Measurements from ENCODE around the gene PRKN. TPM values are rescaled to one million over a fixed set of nuclear protein-coding genes. Genes with fewer than 3 reads are reported as not detected.

PRKN gene
- total and polyA plus RNA-seq, 2 donors (not counting 3 experiments of a cell fraction or from before 2014, with no cell fraction given), result 0.06 TPM; not detected in 1

DNA sequence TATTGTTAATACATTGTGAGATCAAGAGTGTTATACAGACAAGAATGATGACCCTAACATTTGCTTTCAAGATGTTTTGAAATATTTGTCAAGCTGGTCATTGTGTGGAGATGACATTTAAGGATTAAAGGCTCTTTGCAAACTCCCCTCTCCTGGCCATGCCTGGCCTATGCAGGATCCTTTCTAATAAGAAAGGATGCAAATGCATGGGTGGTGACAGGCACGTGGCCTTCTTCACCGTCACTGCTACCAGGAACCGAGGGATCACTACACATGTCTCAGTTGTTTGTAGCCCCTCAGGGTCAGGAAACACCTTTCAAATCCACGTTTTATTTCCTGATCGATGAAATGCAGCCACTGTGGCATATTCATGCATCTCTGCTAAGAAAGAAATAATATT is 419.7 kb downstream of the PRKN start:
- Histone ChIP-seq H3K79me2 (ENCODE audit: control insufficient read depth, insufficient read depth, low read length) (no peaks in the 10 kb centered on the region), H3K4me2 (ENCODE audit: insufficient read depth, low read length) (no peak overlapping the region), H3K36me3 (ENCODE audit: control insufficient read depth in 2 of 2, extremely low read depth in 1 of 2, insufficient read depth in 2 of 2, low read length in 2 of 2) (no peaks in the 10 kb centered on the region), H2AFZ (ENCODE audit: low read depth, low read length) (no peak overlapping the region), H3K4me1 (ENCODE audit: control insufficient read depth, extremely low read depth, insufficient read depth, low read length) (peaks cover 3% of the 10 kb centered on the region), H3K9ac (replicated peaks; ENCODE audit: extremely low read depth, insufficient read depth, low read length) (no peak overlapping the region), H4K20me1 (replicated peaks; ENCODE audit: control insufficient read depth, extremely low read depth, insufficient read depth, low read length) (no peaks in the 10 kb centered on the region), H3K9me1 (replicated peaks; ENCODE audit: control insufficient read depth, extremely low read depth, insufficient read depth, low read length) (no peaks in the 10 kb centered on the region), H3K9me3 (replicated peaks; ENCODE audit: control insufficient read depth, insufficient read depth, low read length) (no peaks in the 10 kb centered on the region), H3K4me3 (replicated peaks in 1 of 3; ENCODE audit: insufficient read depth in 1 of 3, low read depth in 1 of 3, low read length in 3 of 3) (no peak overlapping the region), H3K27ac (ENCODE audit: insufficient read depth, low read depth, low read length) (no peak overlapping the region), H3K27me3 (ENCODE audit: control insufficient read depth in 2 of 2, insufficient read depth in 2 of 2, low read length in 2 of 2) (no peaks in the 10 kb centered on the region)
- TF ChIP-seq FOS (IDR thresholded peaks at IDR 0.05; ENCODE audit: borderline replicate concordance, insufficient read depth, low read length) (no peak), POLR2A (IDR thresholded peaks at IDR 0.05; ENCODE audit: low read depth, low read length) (no peak), POLR2AphosphoS5 (IDR thresholded peaks at IDR 0.05; ENCODE audit: insufficient read depth, low read depth, low read length) (no peak), MYC (IDR thresholded peaks at IDR 0.05; ENCODE audit: low read depth, low read length) (no peak)
- no TSS peak for BruUV-seq (replicated peaks)
- DNase-seq (ENCODE audit: low read depth, low spot score) (no peak), FAIRE-seq (no peak)
- dilution Hi-C loops (cut with MboI; ENCODE audit: extremely low pct_ligation_motif_present, low sequenced_read_pairs) (no loop called here), intact Hi-C loops (cut with micrococcal nuclease) (no loop called here)
- POLR2A ChIA-PET, result no interaction called here
- CTCF ChIA-PET, result no interaction called here

DNA sequence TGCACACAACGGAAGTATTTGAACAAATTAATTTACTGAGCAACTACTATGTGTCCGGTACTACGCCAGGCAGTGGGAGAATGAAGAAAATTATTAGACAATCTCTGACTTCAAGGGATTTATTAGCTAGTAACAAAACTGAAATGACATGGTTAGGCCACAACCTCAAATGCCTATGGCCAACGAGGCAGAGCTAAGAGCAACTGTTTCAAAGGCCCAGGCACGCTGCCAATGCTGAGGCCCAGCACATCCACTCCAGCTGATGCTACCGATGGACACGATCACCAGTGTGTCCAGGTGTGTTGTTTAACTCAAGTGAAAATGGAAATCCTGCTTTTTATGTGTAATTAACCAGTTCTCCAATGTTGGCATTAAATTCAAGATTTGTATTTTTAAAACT is 420.9 kb downstream of the PRKN start:
- TF ChIP-seq POLR2A (IDR thresholded peaks at IDR 0.05; ENCODE audit: low read depth, low read length), result no peak
- no peak for TF ChIP-seq MYC (IDR thresholded peaks at IDR 0.05; ENCODE audit: low read depth, low read length)
- no peak for TF ChIP-seq GATA2 (IDR thresholded peaks at IDR 0.05; ENCODE audit: insufficient read depth, insufficient read length, low read depth, low read length)
- TF ChIP-seq EZH2 (IDR thresholded peaks at IDR 0.05; ENCODE audit: borderline replicate concordance, low read depth, low read length, severe bottlenecking), result no peak
- TF ChIP-seq, protein P1, sequence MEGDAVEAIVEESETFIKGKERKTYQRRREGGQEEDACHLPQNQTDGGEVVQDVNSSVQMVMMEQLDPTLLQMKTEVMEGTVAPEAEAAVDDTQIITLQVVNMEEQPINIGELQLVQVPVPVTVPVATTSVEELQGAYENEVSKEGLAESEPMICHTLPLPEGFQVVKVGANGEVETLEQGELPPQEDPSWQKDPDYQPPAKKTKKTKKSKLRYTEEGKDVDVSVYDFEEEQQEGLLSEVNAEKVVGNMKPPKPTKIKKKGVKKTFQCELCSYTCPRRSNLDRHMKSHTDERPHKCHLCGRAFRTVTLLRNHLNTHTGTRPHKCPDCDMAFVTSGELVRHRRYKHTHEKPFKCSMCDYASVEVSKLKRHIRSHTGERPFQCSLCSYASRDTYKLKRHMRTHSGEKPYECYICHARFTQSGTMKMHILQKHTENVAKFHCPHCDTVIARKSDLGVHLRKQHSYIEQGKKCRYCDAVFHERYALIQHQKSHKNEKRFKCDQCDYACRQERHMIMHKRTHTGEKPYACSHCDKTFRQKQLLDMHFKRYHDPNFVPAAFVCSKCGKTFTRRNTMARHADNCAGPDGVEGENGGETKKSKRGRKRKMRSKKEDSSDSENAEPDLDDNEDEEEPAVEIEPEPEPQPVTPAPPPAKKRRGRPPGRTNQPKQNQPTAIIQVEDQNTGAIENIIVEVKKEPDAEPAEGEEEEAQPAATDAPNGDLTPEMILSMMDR (IDR thresholded peaks at IDR 0.05; ENCODE audit: extremely low read depth in 1 of 2, insufficient read depth in 1 of 2, low read depth in 1 of 2, low read length in 2 of 2), result no peak
- TF ChIP-seq FOS (IDR thresholded peaks at IDR 0.05; ENCODE audit: borderline replicate concordance, insufficient read depth, low read length), result no peak
- TF ChIP-seq, protein P2, sequence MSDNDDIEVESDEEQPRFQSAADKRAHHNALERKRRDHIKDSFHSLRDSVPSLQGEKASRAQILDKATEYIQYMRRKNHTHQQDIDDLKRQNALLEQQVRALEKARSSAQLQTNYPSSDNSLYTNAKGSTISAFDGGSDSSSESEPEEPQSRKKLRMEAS (IDR thresholded peaks at IDR 0.05; ENCODE audit: insufficient read depth, insufficient read length), result no peak
- TF ChIP-seq JUN (IDR thresholded peaks at IDR 0.05; ENCODE audit: borderline replicate concordance, insufficient read depth, insufficient read length, low read depth), result no peak
- no peak for TF ChIP-seq POLR2AphosphoS5 (IDR thresholded peaks at IDR 0.05; ENCODE audit: insufficient read depth, low read depth, low read length)
- H4K20me1 ChIP-seq (replicated peaks; ENCODE audit: control insufficient read depth, extremely low read depth, insufficient read depth, low read length), result no peaks in the 10 kb centered on the region
- POLR2A ChIA-PET, result no interaction called here
- BruUV-seq (replicated peaks), result no TSS peak
- no peaks in the 10 kb centered on the region for H3K79me2 ChIP-seq (ENCODE audit: control insufficient read depth, insufficient read depth, low read length)
- CTCF ChIA-PET, result no interaction called here
- H3K9ac ChIP-seq (replicated peaks; ENCODE audit: extremely low read depth, insufficient read depth, low read length), result no peak overlapping the region
- no peaks in the 10 kb centered on the region for H3K9me1 ChIP-seq (replicated peaks; ENCODE audit: control insufficient read depth, extremely low read depth, insufficient read depth, low read length)
- no peaks in the 10 kb centered on the region for H3K9me3 ChIP-seq (replicated peaks; ENCODE audit: control insufficient read depth, insufficient read depth, low read length)
- H3K4me2 ChIP-seq (ENCODE audit: insufficient read depth, low read length), result no peak overlapping the region
- H3K27ac ChIP-seq (ENCODE audit: insufficient read depth, low read depth, low read length), result no peak overlapping the region
- H3K27me3 ChIP-seq (ENCODE audit: control insufficient read depth in 2 of 2, insufficient read depth in 2 of 2, low read length in 2 of 2), result no peaks in the 10 kb centered on the region
- dilution Hi-C loops (cut with MboI; ENCODE audit: extremely low pct_ligation_motif_present, low sequenced_read_pairs), result no loop called here
- intact Hi-C loops (cut with micrococcal nuclease), result no loop called here
- H3K36me3 ChIP-seq (ENCODE audit: control insufficient read depth in 2 of 2, extremely low read depth in 1 of 2, insufficient read depth in 2 of 2, low read length in 2 of 2), result no peaks in the 10 kb centered on the region
- H3K4me1 ChIP-seq (ENCODE audit: control insufficient read depth, extremely low read depth, insufficient read depth, low read length), result peaks cover 3% of the 10 kb centered on the region
- DNase-seq (ENCODE audit: low read depth, low spot score), result no peak
- no peak overlapping the region for H2AFZ ChIP-seq (ENCODE audit: low read depth, low read length)
- FAIRE-seq, result no peak
- H3K4me3 ChIP-seq (replicated peaks in 1 of 3; ENCODE audit: insufficient read depth in 1 of 3, low read depth in 1 of 3, low read length in 3 of 3), result no peak overlapping the region

All from endothelial cell of umbilical vein (primary cell).